Naive B cell (primary cell): ENCODE data around the gene RSPH1. TPM values are rescaled to one million over a fixed set of nuclear protein-coding genes. Genes with fewer than 3 reads are reported as not detected.
A peak's percentile ranks its signal among the peaks of the same experiment; 100 is the strongest.

Experiments
- ATAC-seq, 2 donors: fragments of 150-1000 bp; cut with Tn5 transposase; 2 replicates each; pipeline ENCODE4 v1.10.0; 2021; ENCODE audit warnings: low read depth in 2 of 2, mild to moderate bottlenecking in 2 of 2, moderate library complexity in 2 of 2
- DNase-seq: peaks from one replicate; pipeline ENCODE4 v3.0.0; 2022
- H3K27ac Mint-ChIP-seq, 6 donors: one replicate each; pipeline ENCODE4 v1.8.0; 2020 to 2022; ENCODE audit warnings: mild to moderate bottlenecking in 6 of 6, mixed read lengths in 6 of 6, moderate library complexity in 5 of 6, inconsistent platforms in 2 of 6
- H3K27me3 Mint-ChIP-seq, 3 donors: one replicate each; pipeline ENCODE4 v1.8.0; 2021 to 2022; ENCODE audit warnings: mixed read lengths in 3 of 3, mild to moderate bottlenecking in 1 of 3
- H3K36me3 Mint-ChIP-seq, 2 donors: one replicate each; pipeline ENCODE4 v1.8.0; 2020 to 2022; ENCODE audit warnings: mixed read lengths in 2 of 2, inconsistent platforms in 1 of 2, mild to moderate bottlenecking in 1 of 2
- H3K4me1 Mint-ChIP-seq, 3 donors: one replicate each; pipeline ENCODE4 v1.8.0; 2020 to 2022; ENCODE audit warnings: mixed read lengths in 3 of 3, inconsistent platforms in 1 of 3, mild to moderate bottlenecking in 1 of 3, moderate library complexity in 1 of 3
- H3K4me3 Mint-ChIP-seq, 8 donors: one replicate each; pipeline ENCODE4 v1.8.0; 2020 to 2022; ENCODE audit warnings: mild to moderate bottlenecking in 8 of 8, mixed read lengths in 8 of 8, moderate library complexity in 8 of 8, inconsistent platforms in 2 of 8
- H3K9me3 Mint-ChIP-seq, 7 donors: one replicate each; pipeline ENCODE4 v1.8.0; 2020 to 2022; ENCODE audit warnings: mixed read lengths in 7 of 7, mild to moderate bottlenecking in 5 of 7, inconsistent platforms in 2 of 7, moderate library complexity in 1 of 7
- polyA plus RNA-seq, 6 donors: library from polyadenylated mRNA; unstranded; fragments of 300-500 nt; fragmentation: Illumina TruSeq; gene quantifications; one replicate each; pipeline ENCODE4 v1.2.3, GENCODE V29; 2021; ENCODE audit warnings: low read depth in 6 of 6

RSPH1 gene
- polyA plus RNA-seq, 6 donors from 2014 or later: not detected

GRCh38 chr21:42525676-42526378 lies 29.8 kb upstream of the RSPH1 start:
- peaks cover 13 to 22% of the 10 kb centered on the region in 2 donors for H3K36me3 Mint-ChIP-seq
- peaks cover 64 to 79% (median 74%) of the 10 kb centered on the region in 3 donors for H3K4me1 Mint-ChIP-seq
- H3K4me3 Mint-ChIP-seq: peak overlapping the region; percentile 76 to 94 (median 84)
- DNase-seq (no peak), ATAC-seq (no peak)
- no peaks in the 10 kb centered on the region for H3K9me3 Mint-ChIP-seq
- H3K27ac Mint-ChIP-seq: peak overlapping the region; percentile 99 to 100 (median 100)
- no peaks in the 10 kb centered on the region for H3K27me3 Mint-ChIP-seq

DNA sequence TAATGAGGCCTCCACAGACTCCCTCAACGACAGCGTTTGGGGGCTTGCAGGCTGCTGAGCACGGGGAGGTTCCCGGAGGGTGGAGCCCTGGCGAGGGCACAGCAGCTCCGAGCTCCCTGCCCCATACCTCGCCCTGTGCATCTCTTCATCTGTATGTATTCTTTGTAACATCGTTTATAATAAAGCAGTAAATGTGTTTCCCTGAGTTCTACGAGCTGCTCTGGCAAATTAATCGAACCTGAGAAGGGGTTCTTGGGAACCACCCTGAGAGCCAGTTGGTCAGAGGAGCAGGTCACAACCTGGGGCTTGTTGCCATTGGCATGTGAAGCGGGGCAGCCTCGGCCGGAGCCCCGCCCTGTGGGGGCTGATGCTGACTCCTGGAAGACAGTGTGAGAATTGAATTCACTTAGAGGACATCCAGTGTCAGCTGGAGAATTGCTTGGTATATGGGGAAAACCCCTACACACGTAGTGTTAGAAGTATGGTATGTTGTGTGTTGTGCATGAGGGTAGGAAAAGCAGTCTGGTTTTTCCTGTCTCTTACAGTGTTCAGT lies 29.1 kb upstream of the RSPH1 start:
- Mint-ChIP-seq H3K4me3 (peak overlapping the region; percentile 78 to 94 (median 86)), H3K4me1 (peaks cover 64 to 79% (median 76%) of the 10 kb centered on the region in 3 donors), H3K36me3 (peaks cover 13 to 22% of the 10 kb centered on the region in 2 donors), H3K9me3 (no peaks in the 10 kb centered on the region), H3K27ac (peak overlapping the region; percentile 99 to 100 (median 100)), H3K27me3 (no peaks in the 10 kb centered on the region)
- DNase-seq (no peak), ATAC-seq (peak; percentile 12 to 18)

GRCh38 chr21:42524341-42525028 lies 28.5 kb upstream of the RSPH1 start:
- Mint-ChIP-seq H3K27ac (peak overlapping the region; percentile 99 to 100 (median 100)), H3K9me3 (no peaks in the 10 kb centered on the region), H3K4me1 (peaks cover 60 to 79% (median 74%) of the 10 kb centered on the region in 3 donors), H3K4me3 (peak overlapping the region; percentile 78 to 94 (median 86)), H3K27me3 (no peaks in the 10 kb centered on the region), H3K36me3 (peaks cover 19 to 28% of the 10 kb centered on the region in 2 donors)
- DNase-seq (peak; percentile 93), ATAC-seq (peak; percentile 79 to 82)

GRCh38 chr21:42523941-42524340 lies 27.9 kb upstream of the RSPH1 start:
- Mint-ChIP-seq H3K36me3 (peaks cover 21 to 28% of the 10 kb centered on the region in 2 donors), H3K4me1 (peaks cover 58 to 77% (median 73%) of the 10 kb centered on the region in 3 donors)

DNA sequence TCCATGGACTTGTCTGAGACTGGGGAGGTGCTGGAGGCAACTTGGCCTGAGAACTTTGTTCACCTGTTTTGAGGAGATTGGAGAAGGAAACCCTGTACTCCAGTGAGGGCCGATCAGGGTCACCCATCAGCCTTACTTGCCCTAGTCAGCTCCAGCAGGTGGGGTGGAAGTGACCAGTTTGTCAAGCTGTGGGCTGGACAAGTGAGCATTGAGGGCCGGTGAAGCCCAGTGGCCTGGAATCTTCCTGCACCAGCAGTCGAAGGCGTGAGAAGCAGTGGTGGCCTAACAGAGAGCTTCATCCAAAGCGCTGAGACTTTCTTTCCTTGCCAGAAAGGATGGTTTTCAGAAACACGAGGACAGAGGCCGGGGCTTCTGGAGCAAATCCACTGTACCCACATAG lies 27.2 kb upstream of the RSPH1 start:
- Mint-ChIP-seq H3K36me3 (peaks cover 21 to 28% of the 10 kb centered on the region in 2 donors), H3K27ac (peak overlapping the region; percentile 95 to 100 (median 100)), H3K4me1 (peaks cover 59 to 75% (median 73%) of the 10 kb centered on the region in 3 donors), H3K9me3 (no peaks in the 10 kb centered on the region), H3K27me3 (no peaks in the 10 kb centered on the region), H3K4me3 (peak overlapping the region in 5 of 8 donors; percentile 22 to 78 (median 63))
- DNase-seq: no peak
- no peak for ATAC-seq

More at GRCh38 chr21:42523941-42524340, 27.9 kb upstream of the RSPH1 start:
- H3K9me3 Mint-ChIP-seq: no peaks in the 10 kb centered on the region
- H3K27ac Mint-ChIP-seq: peak overlapping the region; percentile 99 to 100 (median 100)
- H3K4me3 Mint-ChIP-seq: peak overlapping the region; percentile 78 to 94 (median 86)
- DNase-seq (no peak), ATAC-seq (no peak)
- H3K27me3 Mint-ChIP-seq: no peaks in the 10 kb centered on the region

DNA sequence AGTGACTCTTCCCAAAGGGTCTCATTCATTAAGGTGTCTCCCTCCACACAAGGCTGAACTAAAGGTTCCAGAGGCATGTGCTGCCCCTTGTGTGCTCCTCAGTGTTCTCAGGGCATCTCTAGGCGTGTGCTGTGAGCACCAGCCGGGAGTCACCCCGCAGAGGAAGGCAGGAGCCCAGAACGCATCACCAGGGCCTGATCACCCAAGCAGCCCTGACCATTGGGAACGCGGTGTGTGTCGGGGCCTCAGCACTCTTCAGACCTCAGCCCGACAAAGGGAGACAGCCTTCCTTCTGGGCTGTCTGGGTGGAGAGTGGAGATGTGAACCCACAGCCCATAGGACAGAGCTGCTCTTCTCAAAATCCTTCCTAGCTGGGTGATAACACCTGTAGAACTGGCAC lies 26.7 kb upstream of the RSPH1 start:
- Mint-ChIP-seq H3K36me3 (peaks cover 21 to 28% of the 10 kb centered on the region in 2 donors), H3K4me1 (peaks cover 56 to 73% (median 71%) of the 10 kb centered on the region in 3 donors), H3K27ac (peak overlapping the region; percentile 82 to 100 (median 98)), H3K4me3 (peak overlapping the region in 7 of 8 donors; percentile 22 to 78 (median 40)), H3K9me3 (no peaks in the 10 kb centered on the region), H3K27me3 (no peaks in the 10 kb centered on the region)
- ATAC-seq: no peak
- DNase-seq: no peak

DNA sequence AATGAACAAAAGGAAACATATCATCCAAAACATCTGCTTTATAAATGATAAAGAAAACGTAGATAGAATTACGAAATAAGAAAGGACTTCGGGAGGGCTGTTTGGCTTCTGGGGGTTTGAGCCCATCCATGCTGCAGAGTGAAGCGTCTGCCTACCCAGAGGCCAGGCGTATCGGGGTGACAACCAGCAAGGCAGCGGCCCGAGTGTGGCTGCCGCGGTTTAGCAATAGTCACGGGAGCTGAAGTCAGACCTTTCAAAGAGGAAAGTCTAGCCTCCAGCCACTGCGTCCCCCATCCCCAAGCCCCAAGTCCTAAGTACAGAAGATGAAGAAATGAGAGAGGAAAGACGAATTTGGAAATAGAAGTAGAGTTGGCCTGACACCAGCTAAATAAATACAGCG lies 26.2 kb upstream of the RSPH1 start:
- Mint-ChIP-seq H3K36me3 (peaks cover 21 to 31% of the 10 kb centered on the region in 2 donors), H3K4me1 (peaks cover 51 to 73% (median 71%) of the 10 kb centered on the region in 3 donors), H3K9me3 (no peaks in the 10 kb centered on the region), H3K4me3 (peak overlapping the region in 1 of 8 donors; percentile 22), H3K27ac (peak overlapping the region in 3 of 6 donors; percentile 37 to 100 (median 99)), H3K27me3 (no peaks in the 10 kb centered on the region)
- no peak for ATAC-seq
- no peak for DNase-seq

GRCh38 chr21:42521805-42522204 lies 25.8 kb upstream of the RSPH1 start:
- Mint-ChIP-seq H3K9me3 (no peaks in the 10 kb centered on the region), H3K27ac (peak overlapping the region in 2 of 6 donors; percentile 76 to 99), H3K36me3 (peaks cover 25 to 34% of the 10 kb centered on the region in 2 donors), H3K27me3 (no peaks in the 10 kb centered on the region), H3K4me1 (peaks cover 51 to 73% (median 71%) of the 10 kb centered on the region in 3 donors), H3K4me3 (no peak overlapping the region)
- no peak for DNase-seq
- no peak for ATAC-seq

DNA sequence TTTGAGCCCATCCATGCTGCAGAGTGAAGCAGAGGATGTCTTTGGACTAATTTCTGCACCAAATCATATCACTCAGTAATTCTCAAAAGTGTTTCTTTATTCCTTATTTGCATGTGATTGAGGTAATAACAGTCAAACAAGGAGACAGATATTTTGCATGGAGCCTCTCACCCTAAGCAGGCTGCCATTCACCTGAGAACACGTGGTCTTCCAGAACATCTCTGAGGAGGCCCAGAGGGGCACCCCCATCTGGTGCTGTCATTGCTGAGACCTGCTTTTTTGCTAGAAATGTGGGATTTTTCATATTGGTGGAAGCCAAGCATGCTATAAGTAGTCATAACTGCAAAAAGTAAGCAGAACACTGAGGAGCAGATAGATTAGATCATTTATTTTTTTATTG lies 25.4 kb upstream of the RSPH1 start:
- Mint-ChIP-seq H3K27ac (peak overlapping the region in 2 of 6 donors; percentile 77 to 99), H3K9me3 (no peaks in the 10 kb centered on the region), H3K36me3 (peaks cover 25 to 34% of the 10 kb centered on the region in 2 donors), H3K4me1 (peaks cover 53 to 72% (median 71%) of the 10 kb centered on the region in 3 donors), H3K27me3 (no peaks in the 10 kb centered on the region), H3K4me3 (no peak overlapping the region)
- ATAC-seq (no peak), DNase-seq (no peak)

- H3K27ac Mint-ChIP-seq: peak overlapping the region in 4 of 6 donors; percentile 20 to 84 (median 36)
- H3K4me3 Mint-ChIP-seq: peak overlapping the region in 1 of 8 donors; percentile 50
- peaks cover 51 to 72% (median 69%) of the 10 kb centered on the region in 3 donors for H3K4me1 Mint-ChIP-seq
- ATAC-seq: no peak
- DNase-seq: no peak
- H3K9me3 Mint-ChIP-seq: no peaks in the 10 kb centered on the region
- no peaks in the 10 kb centered on the region for H3K27me3 Mint-ChIP-seq
- peaks cover 20 to 34% of the 10 kb centered on the region in 2 donors for H3K36me3 Mint-ChIP-seq
Measured at GRCh38 chr21:42520628-42521253, 24.7 kb upstream of the RSPH1 start.

- ATAC-seq: no peak
- Mint-ChIP-seq H3K4me3 (peak overlapping the region in 1 of 8 donors; percentile 70), H3K4me1 (peaks cover 37 to 66% (median 64%) of the 10 kb centered on the region in 3 donors), H3K27ac (peak overlapping the region in 3 of 6 donors; percentile 43 to 78 (median 65)), H3K36me3 (peaks cover 18 to 34% of the 10 kb centered on the region in 2 donors), H3K9me3 (no peaks in the 10 kb centered on the region), H3K27me3 (no peaks in the 10 kb centered on the region)
- DNase-seq: no peak
Measured at GRCh38 chr21:42518626-42519025, 22.6 kb upstream of the RSPH1 start.

GRCh38 chr21:42518215-42518614 lies 22.2 kb upstream of the RSPH1 start:
- H3K36me3 Mint-ChIP-seq: peaks cover 18 to 34% of the 10 kb centered on the region in 2 donors
- ATAC-seq (no peak), DNase-seq (no peak)
- no peaks in the 10 kb centered on the region for H3K27me3 Mint-ChIP-seq
- H3K4me1 Mint-ChIP-seq: peaks cover 37 to 64% (median 63%) of the 10 kb centered on the region in 3 donors
- peak overlapping the region in 2 of 6 donors; percentile 43 to 78 for H3K27ac Mint-ChIP-seq
- no peaks in the 10 kb centered on the region for H3K9me3 Mint-ChIP-seq
- peak overlapping the region in 1 of 8 donors; percentile 70 for H3K4me3 Mint-ChIP-seq
